ENCODE measurements around the gene PRR29.

Gene PRR29

GRCh38 chr17:64001763-64002529 lies 3.8 kb downstream of the PRR29 start:
- no peaks in the 10 kb centered on the region for H3K9me3 ChIP-seq (ENCODE audit: insufficient read depth, low read length)
- no peaks in the 10 kb centered on the region for H4K20me1 ChIP-seq (ENCODE audit: low read depth, low read length)
- H3K9ac ChIP-seq (ENCODE audit: low read length) = no peak overlapping the region
- H3F3A ChIP-seq (ENCODE audit: insufficient read depth) = no peaks in the 10 kb centered on the region
- H3K4me3 ChIP-seq (ENCODE audit: insufficient read depth, low read length, poor library complexity, severe bottlenecking) = no peak overlapping the region
- no peak overlapping the region for H3K4me2 ChIP-seq (ENCODE audit: low read depth, low read length, poor library complexity, severe bottlenecking)
- H3K36me3 ChIP-seq (ENCODE audit: low read length) = no peaks in the 10 kb centered on the region
- no peaks in the 10 kb centered on the region for H3K9me2 ChIP-seq (replicated peaks; ENCODE audit: insufficient read depth, low read length)
- TF ChIP-seq, protein P1, sequence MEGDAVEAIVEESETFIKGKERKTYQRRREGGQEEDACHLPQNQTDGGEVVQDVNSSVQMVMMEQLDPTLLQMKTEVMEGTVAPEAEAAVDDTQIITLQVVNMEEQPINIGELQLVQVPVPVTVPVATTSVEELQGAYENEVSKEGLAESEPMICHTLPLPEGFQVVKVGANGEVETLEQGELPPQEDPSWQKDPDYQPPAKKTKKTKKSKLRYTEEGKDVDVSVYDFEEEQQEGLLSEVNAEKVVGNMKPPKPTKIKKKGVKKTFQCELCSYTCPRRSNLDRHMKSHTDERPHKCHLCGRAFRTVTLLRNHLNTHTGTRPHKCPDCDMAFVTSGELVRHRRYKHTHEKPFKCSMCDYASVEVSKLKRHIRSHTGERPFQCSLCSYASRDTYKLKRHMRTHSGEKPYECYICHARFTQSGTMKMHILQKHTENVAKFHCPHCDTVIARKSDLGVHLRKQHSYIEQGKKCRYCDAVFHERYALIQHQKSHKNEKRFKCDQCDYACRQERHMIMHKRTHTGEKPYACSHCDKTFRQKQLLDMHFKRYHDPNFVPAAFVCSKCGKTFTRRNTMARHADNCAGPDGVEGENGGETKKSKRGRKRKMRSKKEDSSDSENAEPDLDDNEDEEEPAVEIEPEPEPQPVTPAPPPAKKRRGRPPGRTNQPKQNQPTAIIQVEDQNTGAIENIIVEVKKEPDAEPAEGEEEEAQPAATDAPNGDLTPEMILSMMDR (IDR thresholded peaks at IDR 0.05; ENCODE audit: insufficient read depth, low read length, poor library complexity, severe bottlenecking) = no peak
- no peak for TF ChIP-seq EZH2phosphoT487 (conservative IDR thresholded peaks at IDR 0.05; ENCODE audit: low read length)
- H3K79me2 ChIP-seq (ENCODE audit: insufficient read depth, low read length) = no peaks in the 10 kb centered on the region
- H2AFZ ChIP-seq (ENCODE audit: low read depth, low read length, severe bottlenecking) = no peak overlapping the region
- no peaks in the 10 kb centered on the region for H3K27me3 ChIP-seq (ENCODE audit: low read length)
- H3K27ac ChIP-seq (ENCODE audit: low read depth, low read length) = no peak overlapping the region

- H4K20me1 ChIP-seq (ENCODE audit: low read depth, low read length) = no peaks in the 10 kb centered on the region
- no peak overlapping the region for H3K4me2 ChIP-seq (ENCODE audit: low read depth, low read length, poor library complexity, severe bottlenecking)
- TF ChIP-seq, protein P1 (IDR thresholded peaks at IDR 0.05; ENCODE audit: insufficient read depth, low read length, poor library complexity, severe bottlenecking) = no peak
- no peak for TF ChIP-seq EZH2phosphoT487 (conservative IDR thresholded peaks at IDR 0.05; ENCODE audit: low read length)
- H3K27ac ChIP-seq (ENCODE audit: low read depth, low read length) = no peak overlapping the region
- H3K9me2 ChIP-seq (replicated peaks; ENCODE audit: insufficient read depth, low read length) = no peaks in the 10 kb centered on the region
- no peaks in the 10 kb centered on the region for H3K36me3 ChIP-seq (ENCODE audit: low read length)
- no peaks in the 10 kb centered on the region for H3F3A ChIP-seq (ENCODE audit: insufficient read depth)
- H3K79me2 ChIP-seq (ENCODE audit: insufficient read depth, low read length) = no peaks in the 10 kb centered on the region; the same call in 1 of the 2 replicates
- no peak overlapping the region for H3K4me3 ChIP-seq (ENCODE audit: insufficient read depth, low read length, poor library complexity, severe bottlenecking)
- no peak overlapping the region for H3K9ac ChIP-seq (ENCODE audit: low read length)
- no peak overlapping the region for H2AFZ ChIP-seq (ENCODE audit: low read depth, low read length, severe bottlenecking)
- no peaks in the 10 kb centered on the region for H3K9me3 ChIP-seq (ENCODE audit: insufficient read depth, low read length)
- H3K27me3 ChIP-seq (ENCODE audit: low read length) = no peaks in the 10 kb centered on the region
Measured at GRCh38 chr17:64002658-64003525, 4.7 kb downstream of the PRR29 start.

DNA sequence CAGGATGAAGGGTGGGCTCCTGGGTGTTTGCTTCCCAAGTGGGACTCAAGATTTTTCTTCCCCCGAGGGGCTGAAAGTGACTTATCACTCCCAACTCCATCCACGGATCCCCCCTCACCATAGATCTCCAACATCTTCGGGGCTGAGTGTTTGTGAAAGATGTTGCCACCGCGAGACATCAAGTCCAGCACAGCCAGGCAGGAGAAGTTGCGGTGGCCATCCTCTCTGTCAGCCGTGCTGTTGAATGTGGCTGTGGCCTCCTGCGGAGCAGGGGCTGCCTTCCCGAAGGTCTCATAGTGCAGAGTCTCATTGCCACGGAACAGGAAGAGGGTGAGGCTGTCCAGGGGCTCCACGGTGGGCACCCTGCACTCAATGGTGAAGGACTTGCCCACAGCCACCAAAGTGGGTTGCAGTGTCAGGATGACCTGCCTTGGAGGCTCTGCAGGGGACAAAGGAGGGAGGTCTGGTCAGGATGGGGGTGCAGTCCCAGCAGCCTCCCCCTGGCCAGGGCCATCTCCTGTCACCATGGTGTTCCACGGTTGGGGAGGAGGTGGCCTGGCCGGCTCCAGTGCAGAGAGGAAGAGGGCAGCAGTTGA lies 5.5 kb downstream of the PRR29 start:
- no peaks in the 10 kb centered on the region for H3F3A ChIP-seq (ENCODE audit: insufficient read depth)
- H3K9ac ChIP-seq (ENCODE audit: low read length) = no peak overlapping the region
- H3K27me3 ChIP-seq (ENCODE audit: low read length) = no peaks in the 10 kb centered on the region
- H3K79me2 ChIP-seq (ENCODE audit: insufficient read depth, low read length) = peaks cover 4% of the 10 kb centered on the region; the same call in 1 of the 2 replicates
- no peak overlapping the region for H3K4me3 ChIP-seq (ENCODE audit: insufficient read depth, low read length, poor library complexity, severe bottlenecking)
- H2AFZ ChIP-seq (ENCODE audit: low read depth, low read length, severe bottlenecking) = no peak overlapping the region
- no peak overlapping the region for H3K4me2 ChIP-seq (ENCODE audit: low read depth, low read length, poor library complexity, severe bottlenecking)
- no peaks in the 10 kb centered on the region for H3K9me2 ChIP-seq (replicated peaks; ENCODE audit: insufficient read depth, low read length)
- H4K20me1 ChIP-seq (ENCODE audit: low read depth, low read length) = no peaks in the 10 kb centered on the region
- no peaks in the 10 kb centered on the region for H3K9me3 ChIP-seq (ENCODE audit: insufficient read depth, low read length)
- H3K27ac ChIP-seq (ENCODE audit: low read depth, low read length) = no peak overlapping the region
- TF ChIP-seq, protein P1 (IDR thresholded peaks at IDR 0.05; ENCODE audit: insufficient read depth, low read length, poor library complexity, severe bottlenecking) = no peak
- no peak for TF ChIP-seq EZH2phosphoT487 (conservative IDR thresholded peaks at IDR 0.05; ENCODE audit: low read length)
- no peaks in the 10 kb centered on the region for H3K36me3 ChIP-seq (ENCODE audit: low read length)

All from SU-DHL-6 (cell line).